Fibroblast of mammary gland (primary cell): ENCODE data around the gene SMIM14.
"Not testable (repeated sequence)": the region's sequence is repeated elsewhere in the genome, so short reads cannot be mapped to it uniquely, and the experiment has no call there.

ENCODE experiments used
- DNase-seq: peaks from one replicate; pipeline ENCODE4 v3.0.0-alpha.2; 2010; ENCODE audit warnings: low read depth
- H3K4me3 ChIP-seq: 2 replicates; pipeline ENCODE4 v1.5.1; 2011; ENCODE audit warnings: low read depth, mild to moderate bottlenecking, low read length, moderate library complexity; ENCODE audit not compliant: control insufficient read depth
- CTCF ChIP-seq: conservative IDR thresholded peaks from 2 replicates; pipeline ENCODE4 v1.5.1; 2011; ENCODE audit warnings: low read depth, low read length, inconsistent platforms; ENCODE audit not compliant: control insufficient read depth, insufficient read depth

Gene SMIM14

DNA sequence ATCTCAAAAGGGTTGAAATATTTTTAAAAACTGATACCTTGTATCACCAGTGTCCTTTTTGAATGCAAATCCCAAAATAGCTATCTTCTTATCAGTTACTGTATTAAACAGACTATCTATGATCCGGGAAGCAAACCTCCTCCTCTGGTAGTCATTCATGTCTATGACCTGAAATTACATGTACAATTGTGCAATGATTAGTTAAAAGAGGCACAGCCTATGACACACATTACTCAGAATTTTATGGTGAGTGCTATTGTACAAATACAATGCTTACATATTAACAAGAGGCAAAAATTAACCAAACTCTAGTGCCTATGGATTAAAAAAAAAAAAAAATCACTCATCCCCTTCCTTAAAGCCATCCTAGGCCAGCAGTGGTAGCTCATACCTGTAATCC lies 133.1 kb downstream of the SMIM14 start:
- H3K4me3 ChIP-seq, result no peak overlapping the region
- peak; percentile 44 for DNase-seq
- TF ChIP-seq CTCF, result no peak

GRCh38 chr4:39504538-39504937 lies 134.1 kb downstream of the SMIM14 start:
- no peak for DNase-seq
- no peak for TF ChIP-seq CTCF
- no peak overlapping the region for H3K4me3 ChIP-seq

DNA sequence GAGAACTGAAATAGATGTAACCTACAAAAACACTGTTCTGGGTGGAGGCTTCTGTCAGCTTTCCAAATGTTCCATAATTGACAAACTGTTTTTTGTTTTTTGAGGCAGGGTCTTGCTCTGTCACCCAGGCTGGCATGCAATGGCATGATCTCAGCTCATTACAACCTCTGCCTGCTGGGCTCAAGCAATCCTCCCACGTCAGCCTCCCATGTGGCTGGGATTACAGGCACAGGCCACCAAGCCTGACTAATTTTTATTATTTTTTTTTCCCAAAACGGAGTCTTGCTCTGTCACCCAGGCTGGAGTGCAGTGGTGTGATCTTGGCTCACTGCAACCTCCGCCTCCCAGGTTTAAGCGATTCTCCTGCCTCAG lies 136.0 kb downstream of the SMIM14 start:
- H3K4me3 ChIP-seq, result not testable (repeated sequence)
- peak; percentile 68 for DNase-seq

- H3K4me3 ChIP-seq, result no peak overlapping the region
- no peak for TF ChIP-seq CTCF
- peak; percentile 88 for DNase-seq
These were observed 136.5 kb downstream of the SMIM14 start for GRCh38 chr4:39502019-39502663.

DNA sequence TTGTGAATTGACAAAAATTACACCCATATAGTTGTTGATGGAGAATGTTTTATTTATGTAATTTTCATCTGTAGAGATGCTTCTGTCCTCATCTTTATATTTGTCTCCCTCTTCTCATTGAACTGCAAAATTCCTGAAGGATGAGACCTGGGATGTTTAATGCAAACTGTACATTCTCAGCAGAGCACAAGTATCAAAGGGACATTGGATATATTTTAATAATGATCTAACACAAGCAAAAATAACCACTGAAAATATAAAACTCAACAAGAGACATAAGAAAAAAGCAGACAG lies 140.0 kb downstream of the SMIM14 start:
- H3K4me3 ChIP-seq, result no peak overlapping the region
- DNase-seq, result no peak
- TF ChIP-seq CTCF, result no peak

DNA sequence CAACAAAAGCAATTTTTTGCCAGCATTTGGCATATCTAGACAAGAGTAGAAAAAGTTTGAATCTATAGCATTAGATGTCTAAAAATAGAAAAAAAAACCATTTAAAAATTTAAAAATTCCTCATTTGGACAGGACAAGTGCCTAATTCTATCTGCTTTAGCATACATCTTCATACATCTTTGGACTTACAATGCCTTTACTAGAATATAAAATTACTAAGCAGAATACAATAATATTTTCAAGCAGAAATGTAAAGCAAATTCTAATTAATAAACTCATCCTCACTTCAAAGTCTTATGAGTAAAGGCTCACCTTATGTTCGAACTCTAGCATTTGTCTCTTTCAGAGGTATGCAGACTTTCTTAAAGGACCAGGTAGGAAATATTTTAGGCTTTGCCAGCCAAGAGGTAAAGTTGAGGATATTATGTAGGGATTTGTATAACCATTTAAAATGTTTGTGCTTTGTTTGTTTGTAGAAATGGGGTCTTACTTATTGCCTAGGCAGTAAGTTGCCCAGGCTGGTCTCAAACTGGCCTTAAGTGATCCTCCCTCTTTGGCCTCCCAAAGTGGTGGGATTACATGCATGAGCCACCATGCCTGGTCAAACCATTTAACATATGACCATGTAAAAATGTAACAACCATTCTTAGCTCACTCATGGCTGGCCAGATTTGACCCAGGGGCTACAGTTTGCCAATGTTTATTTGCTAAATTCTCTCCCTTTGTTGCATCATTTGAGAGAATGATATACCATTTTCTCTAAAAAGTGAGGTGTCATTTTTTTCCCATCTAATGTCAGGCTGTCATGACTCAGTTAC lies 140.5 kb downstream of the SMIM14 start:
- no peak for DNase-seq
- H3K4me3 ChIP-seq, result no peak overlapping the region
- TF ChIP-seq CTCF, result no peak
